Fibroblast of villous mesenchyme (primary cell): Measurements from ENCODE around the gene STAC2. TPM values are rescaled to one million over a fixed set of nuclear protein-coding genes. Genes with fewer than 3 reads are reported as not detected.
"Not testable (repeated sequence)": the region's sequence is repeated elsewhere in the genome, so short reads cannot be mapped to it uniquely, and the experiment has no call there.

Experiments
- DNase-seq: peaks from one replicate; pipeline ENCODE4 v3.0.0-alpha.2; 2010; ENCODE audit warnings: low read depth
- H3K4me3 ChIP-seq: 2 replicates; pipeline ENCODE4 v1.5.1; 2011; ENCODE audit warnings: low read depth, mild to moderate bottlenecking, low read length
- total RNA-seq: library from RNA; depleted of rRNA; stranded (reverse); fragments of >200 nt; gene quantifications from 2 replicates; pipeline ENCODE4 v1.2.3, GENCODE V29; 2012
- TF ChIP-seq, protein P1 (sequence below): IDR thresholded peaks from 2 replicates; pipeline ENCODE4 v1.5.1; 2012; ENCODE audit warnings: low read depth, mild to moderate bottlenecking, low read length; ENCODE audit not compliant: insufficient read depth

The STAC2 gene
- total RNA-seq, 1 donor, result not detected

- H3K4me3 ChIP-seq, result no peak overlapping the region
- TF ChIP-seq, protein P1, sequence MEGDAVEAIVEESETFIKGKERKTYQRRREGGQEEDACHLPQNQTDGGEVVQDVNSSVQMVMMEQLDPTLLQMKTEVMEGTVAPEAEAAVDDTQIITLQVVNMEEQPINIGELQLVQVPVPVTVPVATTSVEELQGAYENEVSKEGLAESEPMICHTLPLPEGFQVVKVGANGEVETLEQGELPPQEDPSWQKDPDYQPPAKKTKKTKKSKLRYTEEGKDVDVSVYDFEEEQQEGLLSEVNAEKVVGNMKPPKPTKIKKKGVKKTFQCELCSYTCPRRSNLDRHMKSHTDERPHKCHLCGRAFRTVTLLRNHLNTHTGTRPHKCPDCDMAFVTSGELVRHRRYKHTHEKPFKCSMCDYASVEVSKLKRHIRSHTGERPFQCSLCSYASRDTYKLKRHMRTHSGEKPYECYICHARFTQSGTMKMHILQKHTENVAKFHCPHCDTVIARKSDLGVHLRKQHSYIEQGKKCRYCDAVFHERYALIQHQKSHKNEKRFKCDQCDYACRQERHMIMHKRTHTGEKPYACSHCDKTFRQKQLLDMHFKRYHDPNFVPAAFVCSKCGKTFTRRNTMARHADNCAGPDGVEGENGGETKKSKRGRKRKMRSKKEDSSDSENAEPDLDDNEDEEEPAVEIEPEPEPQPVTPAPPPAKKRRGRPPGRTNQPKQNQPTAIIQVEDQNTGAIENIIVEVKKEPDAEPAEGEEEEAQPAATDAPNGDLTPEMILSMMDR, result no peak
- DNase-seq, result peak; percentile 14
These were observed 55.6 kb downstream of the STAC2 start for GRCh38 chr17:39170109-39170508.

- no peak for DNase-seq
- TF ChIP-seq, protein P1, result no peak
- no peak overlapping the region for H3K4me3 ChIP-seq
These were observed 56.2 kb downstream of the STAC2 start for GRCh38 chr17:39169518-39169917.

DNA sequence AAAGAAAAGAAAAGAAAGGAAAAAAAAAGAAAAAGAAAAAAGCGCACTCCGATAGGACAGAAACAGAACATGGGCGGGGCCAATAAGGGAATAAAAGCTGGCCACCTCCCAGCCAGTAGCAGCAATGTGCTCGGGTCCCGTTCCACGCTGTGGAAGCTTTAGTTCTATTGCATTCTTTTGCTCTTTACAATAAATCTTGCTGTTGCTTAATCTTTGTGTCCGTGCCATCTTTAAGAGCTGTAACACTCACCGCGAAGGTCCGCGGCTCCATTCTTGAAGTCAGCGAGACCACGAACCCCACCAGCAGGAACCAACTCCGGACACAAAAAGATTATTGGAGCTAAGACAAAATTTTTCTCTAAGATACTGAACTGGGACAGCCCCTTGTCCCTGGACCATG lies 56.6 kb downstream of the STAC2 start:
- TF ChIP-seq, protein P1, result no peak
- no peak overlapping the region for H3K4me3 ChIP-seq
- peak; percentile 26 for DNase-seq

DNA sequence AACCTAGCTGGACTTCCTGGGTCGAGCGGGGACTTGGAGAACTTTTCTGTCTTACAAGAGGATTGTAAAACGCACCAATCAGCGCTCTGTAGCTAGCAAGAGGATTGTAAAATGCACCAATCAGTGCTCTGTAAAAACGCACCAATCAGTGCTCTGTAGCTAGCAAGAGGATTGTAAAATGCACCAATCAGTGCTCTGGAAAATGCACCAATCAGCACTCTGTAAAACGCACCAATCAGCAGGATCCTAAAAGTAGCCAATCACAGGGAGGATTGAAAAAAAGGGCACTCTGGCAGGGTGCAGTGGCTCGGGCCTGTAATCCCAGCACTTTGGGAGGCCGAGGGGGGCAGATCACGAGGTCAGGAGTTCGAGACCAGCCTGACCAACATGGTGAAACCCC lies 57.2 kb downstream of the STAC2 start:
- H3K4me3 ChIP-seq, DNase-seq: not testable (repeated sequence)

DNA sequence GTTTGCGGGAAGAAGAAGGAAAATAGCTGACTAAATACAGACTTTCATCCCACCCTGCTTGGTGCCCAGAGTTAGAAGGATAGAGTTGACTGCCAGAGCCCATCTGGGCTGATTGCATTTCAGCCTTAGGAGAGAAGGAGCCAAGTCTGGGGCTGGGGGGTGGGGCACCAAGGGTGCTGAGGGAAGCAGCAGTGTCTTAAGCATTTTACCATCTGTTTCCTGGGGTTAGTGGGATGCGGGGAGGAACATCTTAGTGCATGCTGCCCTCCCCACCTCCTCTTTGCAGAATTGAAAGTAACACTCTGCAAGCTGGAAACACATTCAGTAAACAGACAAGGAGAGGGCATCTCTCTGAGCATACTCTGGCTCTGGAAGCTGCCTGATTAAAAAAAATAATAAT lies 58.3 kb downstream of the STAC2 start:
- H3K4me3 ChIP-seq, result no peak overlapping the region
- TF ChIP-seq, protein P1, result no peak
- peak; percentile 55 for DNase-seq

DNA sequence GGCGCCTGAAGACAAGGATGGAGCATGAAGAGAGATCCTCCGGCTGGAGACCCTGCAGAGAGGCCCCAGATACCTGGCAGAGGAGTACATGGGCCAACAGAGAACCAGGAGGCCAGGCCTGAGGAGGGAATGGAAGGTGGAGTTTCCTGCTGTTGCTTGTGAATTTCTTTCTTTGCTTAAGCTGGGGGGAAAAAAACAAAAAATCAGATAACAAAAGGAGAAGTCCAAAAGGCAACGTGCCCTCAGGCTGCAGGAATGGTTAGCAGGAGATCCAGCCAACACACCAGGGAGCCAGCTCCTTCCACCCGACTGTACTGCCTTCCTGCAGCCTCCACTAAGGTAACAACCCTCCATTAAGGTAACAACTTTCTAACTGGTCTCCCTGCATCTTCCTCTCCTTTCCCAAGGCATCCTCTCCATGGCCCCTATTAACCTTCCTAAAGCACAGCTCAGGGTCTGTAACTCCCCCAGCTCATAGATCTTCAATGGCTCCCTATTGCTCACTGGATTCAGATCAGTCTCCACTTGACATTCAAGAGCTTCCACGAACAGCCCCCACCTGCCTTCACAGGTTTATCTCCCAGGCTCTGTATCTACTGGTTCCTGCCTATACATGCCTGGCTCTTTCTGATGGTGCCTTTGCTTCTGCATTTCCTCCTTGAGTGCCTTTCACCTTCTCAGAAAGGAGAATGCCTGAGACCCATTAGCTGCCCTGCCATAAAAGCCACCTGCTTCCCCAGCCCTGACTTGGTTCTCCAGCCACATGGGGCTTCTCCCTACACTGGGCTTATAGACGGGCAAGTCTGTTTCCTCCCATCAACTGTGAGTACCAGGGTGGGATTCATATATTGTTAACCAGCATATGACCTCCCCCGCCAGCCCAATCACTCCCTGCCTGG lies 59.1 kb downstream of the STAC2 start:
- no peak overlapping the region for H3K4me3 ChIP-seq
- TF ChIP-seq, protein P1, result no peak
- DNase-seq, result no peak

- peak within 1 kb of the TSS; percentile 56 for H3K4me3 ChIP-seq
- DNase-seq, result no peak
- TF ChIP-seq, protein P1, result no peak
These were observed 59.9 kb downstream of the STAC2 start, which contains the start of gene ARL5C for GRCh38 chr17:39165841-39166349. Gene ARL5C (minus strand): TSS chr17:39166161. CDS start chr17:39165760, 401 bp downstream.
